GM12878 (cell line): ENCODE data around the gene ADAM19. TPM values are rescaled to one million over a fixed set of nuclear protein-coding genes. Genes with fewer than 3 reads are reported as not detected.

Experiments used
- ATAC-seq: fragments of 200-7000 bp; cut with Tn5 transposase; 3 replicates; pipeline ENCODE4 v1.9.1; 2020; ENCODE audit warnings: mild to moderate bottlenecking, moderate library complexity
- BruUV-seq: library from RNA; stranded (reverse); fragments of 400-500 nt; replicated peaks from 2 replicates; lab custom pipeline; 2021; lab: Mats Ljungman, UMichigan
- CTCF ChIA-PET: fragments of 300-600 bp; sonication (Branson Sonifier 250); formaldehyde crosslinking; extraction: SDS; loops from one replicate; lab custom pipeline; 2021; ENCODE audit warnings: inconsistent platforms; lab: Yijun Ruan, JAX
- POLR2A ChIA-PET: fragments of 350-600 bp; formaldehyde crosslinking; extraction: SDS; loops from one replicate; lab custom pipeline; 2021; ENCODE audit warnings: inconsistent platforms; lab: Charles Lee
- RAD21 ChIA-PET: fragments of 300-600 bp; sonication (Branson Sonifier 250); formaldehyde crosslinking; loops from one replicate; lab custom pipeline; 2023; ENCODE audit warnings: antibody characterized with exemption; ENCODE audit not compliant: unreplicated experiment; lab: Charles Lee
- SMC1A ChIA-PET: fragments of 300-600 bp; sonication (Branson Sonifier 250); formaldehyde crosslinking; loops from one replicate; lab custom pipeline; 2023; ENCODE audit not compliant: unreplicated experiment, uncharacterized antibody; lab: Charles Lee
- DNase-seq: peaks from one replicate; pipeline ENCODE4 v3.0.0-alpha.2; 2011; ENCODE audit warnings: low read depth, low spot score
- FAIRE-seq: peaks from 3 replicates; lab custom pipeline; 2011; peaks lifted over from hg19 to GRCh38; lab: Jason Lieb, UNC
- H2AFZ ChIP-seq: 2 replicates; pipeline ENCODE4 v1.6.0; 2011; ENCODE audit warnings: low read depth, low read length, control low read depth; ENCODE audit not compliant: control insufficient read depth
- H3K27ac ChIP-seq: 2 replicates; pipeline ENCODE4 v1.5.1; 2011; ENCODE audit warnings: control low read depth; ENCODE audit not compliant: control insufficient read depth, insufficient read depth
- H3K27me3 ChIP-seq, 2 experiments: replicated peaks in 1 of 2; 2 replicates each; pipeline versions ENCODE4 v1.6.0 to v1.6.1; 2011; ENCODE audit warnings: low read length in 1 of 2; ENCODE audit not compliant: control insufficient read depth in 2 of 2, insufficient read depth in 2 of 2
- H3K36me3 ChIP-seq, 2 experiments: 2 replicates each; pipeline ENCODE4 v1.5.1; 2011; ENCODE audit warnings: low read length in 1 of 2; ENCODE audit not compliant: control insufficient read depth in 2 of 2, insufficient read depth in 2 of 2
- H3K4me1 ChIP-seq: 2 replicates; pipeline ENCODE4 v1.6.1; 2011; ENCODE audit warnings: mild to moderate bottlenecking, low read length, moderate library complexity, mixed read lengths; ENCODE audit not compliant: control insufficient read depth, insufficient read depth
- H3K4me2 ChIP-seq: 2 replicates; pipeline ENCODE4 v1.6.0; 2011; ENCODE audit warnings: control low read depth; ENCODE audit not compliant: control insufficient read depth, insufficient read depth
- H3K4me3 ChIP-seq: fragments of 200-600 bp; sonication (generic); 2 replicates; pipeline ENCODE4 v1.5.1; 2016
- H3K79me2 ChIP-seq: 2 replicates; pipeline ENCODE4 v1.6.0; 2011; ENCODE audit warnings: low read length; ENCODE audit not compliant: control insufficient read depth, insufficient read depth
- H3K9ac ChIP-seq: 2 replicates; pipeline ENCODE4 v1.8.0; 2011; ENCODE audit warnings: low read length, control low read depth, mixed read lengths; ENCODE audit not compliant: control insufficient read depth, insufficient read depth
- H3K9me3 ChIP-seq: replicated peaks from 3 replicates; pipeline ENCODE4 v1.5.1; 2011; ENCODE audit warnings: mild to moderate bottlenecking, low read length; ENCODE audit not compliant: control insufficient read depth, insufficient read depth
- H4K20me1 ChIP-seq: 2 replicates; pipeline ENCODE4 v1.6.0; 2011; ENCODE audit not compliant: control insufficient read depth, insufficient read depth
- CBFB ChIP-seq: IDR thresholded peaks from 2 replicates; pipeline ENCODE4 v1.6.1; 2016; ENCODE audit warnings: antibody characterized with exemption, low read depth
- CHD4 ChIP-seq: fragments of 200-600 bp; sonication (generic); IDR thresholded peaks from 2 replicates; pipeline ENCODE4 v1.6.1; 2016; ENCODE audit warnings: mild to moderate bottlenecking
- JUND ChIP-seq: IDR thresholded peaks from 2 replicates; pipeline ENCODE4 v1.6.1; 2012; ENCODE audit warnings: low read depth, mild to moderate bottlenecking, low read length, improper control_type of control experiment, moderate library complexity
- MAX ChIP-seq: IDR thresholded peaks from 2 replicates; pipeline ENCODE4 v1.6.1; 2012; ENCODE audit warnings: low read depth, low read length, improper control_type of control experiment
- PAX8 ChIP-seq: fragments of 450-650 bp; IDR thresholded peaks from 2 replicates; pipeline ENCODE4 v1.6.1; 2017; ENCODE audit warnings: mild to moderate bottlenecking, moderate library complexity
- RAD21 ChIP-seq: IDR thresholded peaks from 2 replicates; pipeline ENCODE4 v1.6.1; 2011; ENCODE audit warnings: mild to moderate bottlenecking, low read depth, low read length, moderate library complexity; ENCODE audit not compliant: insufficient read depth
- SMC3 ChIP-seq: IDR thresholded peaks from 2 replicates; pipeline ENCODE4 v1.6.1; 2011; ENCODE audit warnings: low read length, improper control_type of control experiment, borderline replicate concordance
- WGBS: methylation state at CpG from one replicate; pipeline ENCODE4 v1.1.6; 2016; ENCODE audit warnings: low lambda C conversion rate; ENCODE audit not compliant: insufficient replicate concordance, insufficient coverage; ENCODE audit errors: missing lambda C conversion rate; 5-methylcytosine and 5-hydroxymethylcytosine counted together
- in situ Hi-C: fragments of 300-500 bp; cut with MboI; formaldehyde crosslinking; loops from 9 replicates; pipeline ENCODE4 v1.14.3; 2018; ENCODE audit warnings: mixed read lengths
- intact Hi-C: fragments of 100-400 bp; cut with micrococcal nuclease; formaldehyde crosslinking; loops from one replicate; pipeline ENCODE4 v1.14.2; 2022; ENCODE audit not compliant: unreplicated experiment
- polyA plus RNA-seq, 11 experiments: library from polyadenylated mRNA; depleted of rRNA in 4 of 11; unstranded in 6 of 11; stranded (reverse) in 5 of 11; fragments of >200 nt; fragmentation: Nextera tagmentation in 4 of 11; fragmentation: Illumina TruSeq in 1 of 11; extraction: Ambion mirVana in 4 of 11; extraction: Trizol in 1 of 11; gene quantifications; 1 replicate in 1 of 11; 2 replicates in 10 of 11; pipeline versions ENCODE4 v1.2.1 to v1.2.3, GENCODE V29; 2011 to 2016; ENCODE audit warnings: inconsistent platforms in 2 of 11, missing spikeins in 2 of 11, low read depth in 1 of 11
- total RNA-seq, 4 experiments: library from RNA; depleted of rRNA in 3 of 4; stranded (reverse); fragments of >200 nt in 3 of 4; fragmentation: Illumina TruSeq in 1 of 4; extraction: Trizol in 1 of 4; gene quantifications; 2 replicates each; pipeline versions ENCODE4 v1.2.1 to v1.2.3, GENCODE V29; 2013 to 2021

Gene ADAM19
- total and polyA plus RNA-seq, 10 of the 15 experiments (the other 5 are each of a cell fraction or from before 2014, with no cell fraction given) = 16.0 to 92.8 (median 44.7) TPM

DNA sequence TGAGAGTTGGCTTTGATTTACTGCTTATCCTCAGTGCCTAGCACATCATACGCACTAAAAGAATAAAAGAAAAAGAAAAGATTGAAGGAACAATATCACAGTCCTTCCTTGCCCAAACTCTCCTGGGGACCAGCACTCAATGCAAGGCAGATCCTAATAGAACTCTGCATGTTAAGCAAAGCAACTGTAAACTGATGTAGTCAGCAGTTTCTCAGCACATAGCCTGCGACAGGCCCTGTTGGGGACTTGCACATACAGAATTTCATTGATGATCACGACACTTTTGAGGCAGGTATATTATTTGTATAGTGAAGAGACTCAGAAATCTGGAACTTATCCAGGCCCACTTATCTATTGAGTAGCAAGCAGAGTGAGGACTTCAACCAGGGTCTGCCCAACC, 100.1 kb downstream of the ADAM19 start:
- no peak overlapping the region for H3K27ac ChIP-seq
- no peak for DNase-seq
- no peak for FAIRE-seq
- no peak for ATAC-seq
- H3K79me2 ChIP-seq = no peaks in the 10 kb centered on the region
- H4K20me1 ChIP-seq = no peaks in the 10 kb centered on the region
- no TSS peak for BruUV-seq
- ChIA-PET POLR2A (no interaction called here), CTCF (interaction anchor here (1.1 to 17.4 kb wide), 5 partner anchors 13 to 243 kb away, joined by 3 to 248 read pairs (median 11); no protein-coding TSS in a partner anchor), SMC1A (interaction anchor here (1.3 to 11.3 kb wide), 3 partner anchors 43 to 263 kb away, joined by 3 to 119 read pairs (median 5); no protein-coding TSS in a partner anchor), RAD21 (interaction anchor here (1.2 kb wide), 1 partner anchor 14 kb away, joined by 3 read pairs; no protein-coding TSS in a partner anchor)
- no peaks in the 10 kb centered on the region for H3K4me1 ChIP-seq
- no peak overlapping the region for H2AFZ ChIP-seq
- no peaks in the 10 kb centered on the region for H3K27me3 ChIP-seq
- no peak overlapping the region for H3K9ac ChIP-seq
- H3K4me2 ChIP-seq = no peak overlapping the region
- WGBS = 88% methylated on average over 3 of the region's 3 CpGs
- in situ Hi-C loops = no loop called here
- H3K9me3 ChIP-seq = no peaks in the 10 kb centered on the region
- no peak for TF ChIP-seq MAX
- intact Hi-C loops = loop anchor here (5.0 kb wide), 2 partner anchors 148 to 242 kb away; no protein-coding TSS in a partner anchor
- H3K36me3 ChIP-seq = peaks cover 0 to 4% of the 10 kb centered on the region in 2 experiments; a peak in 2 of 4 replicates
- H3K4me3 ChIP-seq = no peak overlapping the region

DNA sequence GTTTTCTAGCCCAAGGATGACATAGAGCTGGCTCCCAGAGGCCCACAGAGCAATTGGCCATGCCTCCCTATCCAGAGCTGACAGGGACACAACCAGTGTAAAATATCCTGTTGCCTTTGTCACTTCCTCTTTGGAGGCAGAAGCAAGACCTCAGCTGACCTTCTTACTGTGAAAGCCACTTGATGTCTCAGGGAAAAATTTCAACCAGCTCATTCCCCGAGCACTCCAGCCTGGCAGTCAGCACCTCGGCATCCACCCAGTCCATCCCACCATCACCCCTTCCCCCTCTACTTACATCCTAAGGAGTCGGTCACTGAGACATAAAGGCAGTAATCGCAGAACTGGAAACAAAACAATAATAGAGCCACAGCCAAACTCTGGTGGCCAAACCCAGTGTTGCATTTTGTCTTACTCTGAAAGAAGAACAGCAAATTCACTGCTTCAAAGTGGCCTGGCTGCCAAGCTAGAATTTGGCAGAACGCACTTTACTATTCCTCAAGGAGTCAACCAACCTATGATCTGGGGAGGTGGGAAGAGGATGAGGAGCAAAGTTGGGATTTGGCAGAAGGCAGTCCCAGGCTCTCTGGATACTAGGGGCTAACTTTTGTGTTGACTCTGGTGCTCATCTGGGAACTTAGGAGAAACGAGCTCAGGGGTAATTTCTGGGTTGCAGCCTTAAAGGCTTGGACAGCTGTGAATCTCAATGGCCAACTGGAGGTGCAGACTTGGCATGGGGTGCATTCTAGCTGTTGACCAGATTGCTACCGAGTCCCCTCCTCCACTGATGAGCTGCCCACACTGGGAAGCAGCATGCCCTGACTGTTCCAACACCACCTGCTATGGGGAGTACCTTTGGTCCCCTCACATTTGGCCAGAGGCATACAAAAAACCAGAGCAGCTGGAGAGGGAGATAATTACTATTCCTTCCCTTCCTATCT, 101.9 kb downstream of the ADAM19 start:
- no peaks in the 10 kb centered on the region for H3K27me3 ChIP-seq
- H3K79me2 ChIP-seq = no peaks in the 10 kb centered on the region
- no peak overlapping the region for H3K9ac ChIP-seq
- no peak for ATAC-seq
- no peaks in the 10 kb centered on the region for H3K4me1 ChIP-seq
- DNase-seq = no peak
- peaks cover 0 to under 1% of the 10 kb centered on the region in 2 experiments; a peak in 1 of 4 replicates for H3K36me3 ChIP-seq
- no peak overlapping the region for H3K27ac ChIP-seq
- H3K4me3 ChIP-seq = no peak overlapping the region
- no peak for FAIRE-seq
- H3K9me3 ChIP-seq = no peaks in the 10 kb centered on the region
- no peak overlapping the region for H3K4me2 ChIP-seq
- POLR2A ChIA-PET = no interaction called here
- RAD21 ChIA-PET = interaction anchor here (1.2 to 8.3 kb wide), 2 partner anchors 12 to 41 kb away, joined by 3 to 93 read pairs; no protein-coding TSS in a partner anchor
- CTCF ChIA-PET = interaction anchor here (0.5 to 17.4 kb wide), 6 partner anchors 45 to 283 kb away, joined by 3 to 248 read pairs (median 4); no protein-coding TSS in a partner anchor
- SMC1A ChIA-PET = interaction anchor here (1.0 to 11.3 kb wide), 3 partner anchors 12 to 243 kb away, joined by 3 to 119 read pairs (median 3); no protein-coding TSS in a partner anchor
- intact Hi-C loops = loop anchor here (5.0 kb wide), 1 partner anchor 326 kb away; no protein-coding TSS in a partner anchor
- H2AFZ ChIP-seq = no peak overlapping the region
- no TSS peak for BruUV-seq
- no peak for TF ChIP-seq SMC3
- no peak for TF ChIP-seq PAX8
- no peak for TF ChIP-seq RAD21
- TF ChIP-seq CHD4 = no peak
- TF ChIP-seq JUND = no peak
- TF ChIP-seq CBFB = no peak
- in situ Hi-C loops = no loop called here
- WGBS = 66% methylated on average over 7 of the region's 7 CpGs
- H4K20me1 ChIP-seq = no peaks in the 10 kb centered on the region
